Activated CD4-positive, alpha-beta memory T cell treated with anti-CD3 and anti-CD28 coated beads, Interleukin-2, amount 10 ng/mL, durations not matched to agents 7 days and 5 days (primary cell): ENCODE measurements around the gene HSP90AB1. TPM values are rescaled to one million over a fixed set of nuclear protein-coding genes. Genes with fewer than 3 reads are reported as not detected.

Experiments
- CTCF ChIA-PET: fragments of 350-600 bp; sonication (Branson Sonifier 250); formaldehyde crosslinking; loops from one replicate; lab custom pipeline; 2021; ENCODE audit warnings: antibody characterized with exemption, inconsistent platforms; lab: Charles Lee
- POLR2A ChIA-PET: fragments of 350-600 bp; sonication (Branson Sonifier 250); formaldehyde crosslinking; loops from one replicate; lab custom pipeline; 2021; ENCODE audit warnings: antibody characterized with exemption; lab: Charles Lee
- DNase-seq: peaks from one replicate; pipeline ENCODE4 v3.0.0-alpha.2; 2020
- H3K27ac Mint-ChIP-seq: one replicate; pipeline ENCODE4 v1.8.0; 2021; ENCODE audit warnings: mild to moderate bottlenecking, mixed read lengths
- H3K27me3 Mint-ChIP-seq: one replicate; pipeline ENCODE4 v1.8.0; 2021; ENCODE audit warnings: mixed read lengths
- H3K36me3 Mint-ChIP-seq: one replicate; pipeline ENCODE4 v1.8.0; 2021; ENCODE audit warnings: low read depth, mixed read lengths
- H3K4me1 Mint-ChIP-seq: one replicate; pipeline ENCODE4 v1.8.0; 2021; ENCODE audit warnings: mixed read lengths
- H3K4me3 Mint-ChIP-seq: one replicate; pipeline ENCODE4 v1.8.0; 2021; ENCODE audit warnings: mild to moderate bottlenecking, mixed read lengths
- H3K9me3 Mint-ChIP-seq: one replicate; pipeline ENCODE4 v1.8.0; 2021; ENCODE audit warnings: mixed read lengths
- total RNA-seq, 2 experiments: library from RNA; stranded (reverse); gene quantifications; one replicate each; pipeline ENCODE4 v1.2.3, GENCODE V29; 2021

The HSP90AB1 gene
- total RNA-seq, 2 experiments from 2014 or later = 478 to 479 TPM

DNA sequence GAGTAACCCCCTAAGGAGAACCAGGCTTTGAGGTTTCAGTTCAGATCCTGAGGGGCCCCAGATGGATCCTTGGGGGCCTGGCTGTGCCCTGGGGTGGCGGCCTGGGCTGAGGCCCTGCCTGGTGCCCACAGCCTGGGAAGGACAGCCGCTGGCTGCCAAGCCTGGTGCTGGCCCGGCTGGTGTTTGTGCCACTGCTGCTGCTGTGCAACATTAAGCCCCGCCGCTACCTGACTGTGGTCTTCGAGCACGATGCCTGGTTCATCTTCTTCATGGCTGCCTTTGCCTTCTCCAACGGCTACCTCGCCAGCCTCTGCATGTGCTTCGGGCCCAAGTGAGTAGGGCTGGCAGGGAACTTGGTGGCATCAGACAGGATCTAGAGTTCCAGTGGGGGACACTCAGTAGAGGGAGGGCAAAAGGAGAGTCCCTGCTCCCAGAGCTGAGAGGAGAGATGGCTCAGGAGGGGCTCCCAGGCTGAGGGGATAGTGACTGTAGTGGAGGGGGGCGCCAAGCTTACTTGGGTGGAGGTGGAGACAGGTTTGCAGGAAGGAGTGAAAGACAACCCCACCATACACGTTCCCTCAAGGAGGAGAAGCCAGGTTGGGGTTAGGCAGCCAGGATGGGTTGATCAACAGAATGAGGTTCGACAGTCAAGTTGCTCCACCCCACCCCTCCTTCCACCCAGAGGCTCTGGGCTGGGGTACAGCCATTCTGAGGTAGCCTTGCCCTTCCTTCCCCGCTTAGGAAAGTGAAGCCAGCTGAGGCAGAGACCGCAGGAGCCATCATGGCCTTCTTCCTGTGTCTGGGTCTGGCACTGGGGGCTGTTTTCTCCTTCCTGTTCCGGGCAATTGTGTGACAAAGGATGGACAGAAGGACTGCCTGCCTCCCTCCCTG lies 14.0 kb upstream of the HSP90AB1 start:
- POLR2A ChIA-PET = interaction anchor here (3.6 to 5.6 kb wide), 2 partner anchors 7 to 13 kb away, joined by 23 to 48 read pairs; partner anchors contain the start of genes HSP90AB1 and SLC29A1
- H3K36me3 Mint-ChIP-seq = peaks cover 8% of the 10 kb centered on the region
- peak overlapping the region; percentile 2 for H3K27ac Mint-ChIP-seq
- DNase-seq = no peak
- no peaks in the 10 kb centered on the region for H3K9me3 Mint-ChIP-seq
- CTCF ChIA-PET = no interaction called here
- no peaks in the 10 kb centered on the region for H3K27me3 Mint-ChIP-seq
- H3K4me1 Mint-ChIP-seq = peaks cover 21% of the 10 kb centered on the region
- no peak overlapping the region for H3K4me3 Mint-ChIP-seq

DNA sequence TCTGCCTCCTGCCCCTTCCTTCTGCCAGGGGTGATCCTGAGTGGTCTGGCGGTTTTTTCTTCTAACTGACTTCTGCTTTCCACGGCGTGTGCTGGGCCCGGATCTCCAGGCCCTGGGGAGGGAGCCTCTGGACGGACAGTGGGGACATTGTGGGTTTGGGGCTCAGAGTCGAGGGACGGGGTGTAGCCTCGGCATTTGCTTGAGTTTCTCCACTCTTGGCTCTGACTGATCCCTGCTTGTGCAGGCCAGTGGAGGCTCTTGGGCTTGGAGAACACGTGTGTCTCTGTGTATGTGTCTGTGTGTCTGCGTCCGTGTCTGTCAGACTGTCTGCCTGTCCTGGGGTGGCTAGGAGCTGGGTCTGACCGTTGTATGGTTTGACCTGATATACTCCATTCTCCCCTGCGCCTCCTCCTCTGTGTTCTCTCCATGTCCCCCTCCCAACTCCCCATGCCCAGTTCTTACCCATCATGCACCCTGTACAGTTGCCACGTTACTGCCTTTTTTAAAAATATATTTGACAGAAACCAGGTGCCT lies 13.3 kb upstream of the HSP90AB1 start:
- Mint-ChIP-seq H3K36me3 (peaks cover 8% of the 10 kb centered on the region), H3K9me3 (no peaks in the 10 kb centered on the region), H3K4me1 (peaks cover 27% of the 10 kb centered on the region), H3K4me3 (no peak overlapping the region), H3K27me3 (no peaks in the 10 kb centered on the region), H3K27ac (no peak overlapping the region)
- CTCF ChIA-PET = interaction anchor here (0.6 to 3.0 kb wide), 5 partner anchors 9 to 571 kb away, joined by 3 to 26 read pairs (median 5); partner anchors contain the start of genes HSP90AB1, SLC29A1 and SLC35B2
- POLR2A ChIA-PET = interaction anchor here (3.6 to 5.6 kb wide), 2 partner anchors 8 to 13 kb away, joined by 23 to 48 read pairs; partner anchors contain the start of genes HSP90AB1 and SLC29A1
- DNase-seq = no peak

DNA sequence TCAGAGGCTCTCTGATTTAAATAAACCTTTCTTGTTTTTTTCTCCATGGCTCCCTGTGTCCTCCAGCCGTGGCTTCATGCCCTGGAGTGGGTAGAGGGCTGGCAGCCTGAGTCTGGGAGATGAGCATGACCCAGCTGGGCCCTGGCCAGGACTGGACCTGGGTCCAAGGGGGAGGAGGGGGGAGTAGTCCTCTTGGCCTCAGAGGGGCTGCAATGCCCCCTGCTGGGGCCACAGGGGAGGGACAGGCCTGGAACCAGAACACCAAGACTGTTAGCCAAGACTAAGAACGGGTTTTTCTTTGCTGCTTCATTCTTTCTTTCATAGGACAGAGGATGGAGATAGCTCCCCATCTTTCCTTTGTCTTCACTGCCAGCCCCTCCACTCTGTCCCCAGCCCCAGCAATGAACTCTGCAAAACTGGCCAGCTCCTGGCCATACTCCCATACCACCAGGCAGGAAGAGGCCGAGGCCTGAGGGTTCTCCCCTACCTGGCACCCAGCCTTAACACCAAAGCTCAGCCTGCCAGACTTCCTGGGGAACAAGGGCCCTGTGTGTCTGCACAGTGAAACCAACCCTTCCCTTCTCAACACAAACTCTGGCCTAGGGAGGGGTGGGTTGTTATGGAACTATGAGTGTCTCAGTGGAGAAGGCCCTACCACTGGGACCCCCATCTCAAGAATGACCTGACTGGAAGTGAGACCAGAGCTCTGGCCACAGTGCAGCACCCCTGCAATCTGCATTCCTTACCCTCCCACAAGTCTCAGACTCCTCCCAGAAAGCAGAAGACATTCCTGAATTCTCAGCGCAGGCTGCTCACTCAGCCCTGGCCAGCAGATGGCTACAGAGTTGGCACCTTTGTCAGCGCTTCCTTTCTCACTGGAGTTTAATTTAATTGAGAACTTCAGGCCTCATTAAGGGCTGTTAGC lies 12.5 kb upstream of the HSP90AB1 start:
- Mint-ChIP-seq H3K27ac (no peak overlapping the region), H3K4me3 (no peak overlapping the region), H3K4me1 (peaks cover 29% of the 10 kb centered on the region), H3K9me3 (no peaks in the 10 kb centered on the region), H3K36me3 (peaks cover 8% of the 10 kb centered on the region), H3K27me3 (no peaks in the 10 kb centered on the region)
- ChIA-PET POLR2A (interaction anchor here (1.6 to 5.6 kb wide), 3 partner anchors 9 to 17 kb away, joined by 5 to 48 read pairs (median 23); partner anchors contain the start of genes HSP90AB1 and SLC29A1), CTCF (interaction anchor here (0.6 to 3.0 kb wide), 7 partner anchors 10 to 571 kb away, joined by 3 to 26 read pairs (median 5); partner anchors contain the start of genes HSP90AB1, SLC29A1 and SLC35B2)
- DNase-seq = no peak

DNA sequence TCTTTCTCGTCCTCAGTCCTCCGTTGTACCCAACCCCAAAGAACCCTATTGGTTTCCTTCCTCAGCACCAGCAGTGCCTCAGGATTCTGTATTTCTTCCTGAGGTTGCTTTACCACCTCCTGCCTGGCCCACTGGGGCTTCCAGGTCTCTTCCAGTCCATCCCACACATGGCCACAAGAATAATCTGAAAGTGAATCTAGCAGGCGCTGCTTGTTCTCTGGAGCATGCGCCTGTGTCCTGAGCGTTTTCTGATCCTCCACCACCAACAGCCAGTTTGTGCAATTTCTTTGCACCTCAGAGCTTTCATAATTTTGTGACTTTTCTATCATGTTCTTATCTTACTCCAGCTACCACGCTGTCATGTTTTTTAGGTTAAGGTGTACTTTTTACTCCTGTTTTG lies 11.6 kb upstream of the HSP90AB1 start:
- CTCF ChIA-PET = interaction anchor here (0.6 to 3.0 kb wide), 6 partner anchors 11 to 139 kb away, joined by 3 to 26 read pairs (median 7); partner anchors contain the start of genes HSP90AB1, SLC29A1 and SLC35B2
- no peak for DNase-seq
- POLR2A ChIA-PET = interaction anchor here (1.6 to 5.6 kb wide), 3 partner anchors 9 to 16 kb away, joined by 5 to 48 read pairs (median 23); partner anchors contain the start of genes HSP90AB1 and SLC29A1
- Mint-ChIP-seq H3K4me1 (peaks cover 29% of the 10 kb centered on the region), H3K27ac (peak overlapping the region; percentile 48), H3K27me3 (no peaks in the 10 kb centered on the region), H3K36me3 (peaks cover 8% of the 10 kb centered on the region), H3K9me3 (no peaks in the 10 kb centered on the region), H3K4me3 (no peak overlapping the region)

DNA sequence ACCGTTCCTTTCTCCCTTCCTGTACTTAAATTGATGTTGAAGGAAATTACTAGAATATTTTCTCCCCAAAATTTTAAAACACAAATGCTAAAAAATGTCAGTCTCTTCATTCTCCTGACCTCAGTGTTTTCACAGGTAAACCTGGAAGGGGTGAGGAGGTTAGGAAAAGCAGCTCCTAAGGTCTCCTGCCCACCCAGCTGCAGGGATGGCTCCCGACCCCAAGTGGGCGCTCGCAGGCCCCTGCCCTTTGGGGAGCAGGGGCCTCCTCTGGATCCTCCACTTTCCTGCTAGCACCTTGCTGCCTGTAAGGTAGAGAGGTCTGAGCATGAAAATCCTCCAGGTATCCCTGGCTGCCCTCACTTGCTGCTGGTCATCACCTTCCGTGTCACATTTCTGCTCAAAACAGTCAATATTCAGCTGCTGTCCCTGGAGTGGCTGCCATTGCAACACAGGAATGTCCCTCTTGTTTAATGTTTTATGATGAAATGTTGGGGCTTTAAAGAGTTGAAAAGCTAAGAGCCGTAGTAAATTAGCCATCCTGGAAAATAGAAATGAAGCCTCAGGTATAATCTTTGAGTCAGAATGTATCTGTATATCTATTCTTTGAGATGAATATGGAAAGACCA lies 10.9 kb upstream of the HSP90AB1 start:
- ChIA-PET CTCF (interaction anchor here (1.7 to 3.0 kb wide), 5 partner anchors 11 to 63 kb away, joined by 5 to 26 read pairs (median 11); partner anchors contain the start of genes HSP90AB1, SLC29A1 and SLC35B2), POLR2A (interaction anchor here (1.6 to 5.6 kb wide), 3 partner anchors 10 to 16 kb away, joined by 5 to 48 read pairs (median 23); partner anchors contain the start of genes HSP90AB1 and SLC29A1)
- Mint-ChIP-seq H3K9me3 (no peaks in the 10 kb centered on the region), H3K4me3 (no peak overlapping the region), H3K27ac (no peak overlapping the region), H3K4me1 (peaks cover 29% of the 10 kb centered on the region), H3K36me3 (peaks cover 2% of the 10 kb centered on the region), H3K27me3 (no peaks in the 10 kb centered on the region)
- no peak for DNase-seq

DNA sequence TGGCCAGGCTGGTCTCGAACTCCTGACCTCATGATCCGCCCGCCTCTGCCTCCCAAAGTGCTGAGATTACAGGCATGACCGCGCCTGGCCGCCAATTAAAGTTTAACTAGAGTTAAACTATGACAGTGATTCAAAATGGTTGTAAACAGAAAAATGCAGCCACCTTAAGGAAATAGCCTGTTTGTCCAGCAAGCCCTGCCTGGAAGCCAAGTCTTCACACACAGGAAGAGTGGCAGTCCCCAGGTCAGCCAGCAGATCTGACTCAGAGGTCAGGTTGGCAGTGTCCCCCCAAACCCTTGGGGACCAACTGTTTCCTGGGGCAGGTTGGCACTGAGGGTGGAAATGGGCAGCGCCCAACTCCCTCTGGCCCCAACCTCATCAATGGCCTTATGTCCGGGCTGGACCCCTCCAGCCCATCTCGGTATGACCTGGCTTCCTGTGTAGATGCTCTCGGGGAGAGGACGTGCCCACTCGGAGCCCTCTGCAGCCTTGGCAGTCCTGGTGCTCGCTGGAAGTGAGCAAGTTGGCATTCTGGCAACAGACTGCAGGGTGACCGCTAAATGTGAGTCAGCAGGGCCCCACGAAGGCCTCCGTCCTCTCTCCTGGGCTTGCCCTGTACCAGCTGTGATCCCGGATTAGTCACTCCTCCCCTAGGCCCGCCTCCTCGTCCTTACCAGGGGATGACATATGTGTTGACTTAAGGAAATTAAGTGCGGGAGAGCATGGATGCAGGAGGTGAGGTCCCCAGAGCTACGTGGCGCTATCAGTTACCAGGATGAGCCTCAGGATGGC lies 9.7 kb upstream of the HSP90AB1 start:
- peaks cover 29% of the 10 kb centered on the region for H3K4me1 Mint-ChIP-seq
- no peaks in the 10 kb centered on the region for H3K9me3 Mint-ChIP-seq
- ChIA-PET CTCF (interaction anchor here (0.6 to 2.3 kb wide), 15 partner anchors 9 to 1539 kb away, joined by 3 to 27 read pairs (median 5); partner anchors contain the start of genes HSP90AB1, SLC29A1 and SLC35B2), POLR2A (interaction anchor here (0.7 to 5.6 kb wide), 6 partner anchors 9 to 27 kb away, joined by 3 to 48 read pairs (median 4); partner anchors contain the start of genes HSP90AB1 and SLC29A1)
- H3K27ac Mint-ChIP-seq = peak overlapping the region; percentile 89
- no peaks in the 10 kb centered on the region for H3K27me3 Mint-ChIP-seq
- H3K4me3 Mint-ChIP-seq = peak overlapping the region; percentile 81
- peak; percentile 80 for DNase-seq
- no peaks in the 10 kb centered on the region for H3K36me3 Mint-ChIP-seq

DNA sequence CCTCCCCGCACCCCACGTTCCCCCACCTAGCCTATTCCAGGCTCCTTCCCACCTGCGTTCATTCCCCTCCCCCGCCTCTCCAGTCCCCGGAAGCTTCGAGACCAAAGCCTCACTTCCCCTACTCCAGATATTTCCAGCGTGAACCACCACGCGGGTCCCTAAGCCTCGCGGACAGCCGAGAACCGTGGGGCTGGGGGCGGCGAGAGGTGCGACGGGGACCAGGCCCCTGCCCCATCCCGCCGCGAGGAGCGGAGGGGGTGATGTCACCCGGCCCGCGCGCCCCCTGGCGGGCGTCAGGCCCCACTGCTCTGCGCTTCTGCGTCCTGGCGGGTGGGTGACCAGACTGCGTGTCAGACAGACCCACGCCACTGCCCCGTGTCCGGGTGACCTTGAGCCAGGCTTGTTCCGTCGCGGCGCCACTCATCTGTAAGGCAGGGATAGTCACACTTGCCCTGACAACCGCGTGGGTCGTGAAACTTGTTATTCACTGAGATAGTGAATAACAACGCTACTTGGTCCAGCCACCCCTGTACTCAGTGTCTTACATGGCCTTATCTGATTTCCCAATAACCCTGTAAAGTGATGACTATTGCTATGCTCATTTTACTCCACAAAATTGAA lies 9.0 kb upstream of the HSP90AB1 start:
- peak; percentile 84 for DNase-seq
- Mint-ChIP-seq H3K27ac (peak overlapping the region; percentile 89), H3K27me3 (no peaks in the 10 kb centered on the region), H3K4me1 (peaks cover 28% of the 10 kb centered on the region), H3K36me3 (no peaks in the 10 kb centered on the region), H3K9me3 (no peaks in the 10 kb centered on the region), H3K4me3 (peak overlapping the region; percentile 81)
- ChIA-PET POLR2A (interaction anchor here (0.7 to 5.6 kb wide), 5 partner anchors 9 to 27 kb away, joined by 3 to 48 read pairs (median 6); partner anchors contain the start of genes HSP90AB1 and SLC29A1), CTCF (interaction anchor here (0.7 to 2.3 kb wide), 14 partner anchors 9 to 141 kb away, joined by 3 to 27 read pairs (median 5); partner anchors contain the start of genes HSP90AB1, SLC29A1 and SLC35B2)

DNA sequence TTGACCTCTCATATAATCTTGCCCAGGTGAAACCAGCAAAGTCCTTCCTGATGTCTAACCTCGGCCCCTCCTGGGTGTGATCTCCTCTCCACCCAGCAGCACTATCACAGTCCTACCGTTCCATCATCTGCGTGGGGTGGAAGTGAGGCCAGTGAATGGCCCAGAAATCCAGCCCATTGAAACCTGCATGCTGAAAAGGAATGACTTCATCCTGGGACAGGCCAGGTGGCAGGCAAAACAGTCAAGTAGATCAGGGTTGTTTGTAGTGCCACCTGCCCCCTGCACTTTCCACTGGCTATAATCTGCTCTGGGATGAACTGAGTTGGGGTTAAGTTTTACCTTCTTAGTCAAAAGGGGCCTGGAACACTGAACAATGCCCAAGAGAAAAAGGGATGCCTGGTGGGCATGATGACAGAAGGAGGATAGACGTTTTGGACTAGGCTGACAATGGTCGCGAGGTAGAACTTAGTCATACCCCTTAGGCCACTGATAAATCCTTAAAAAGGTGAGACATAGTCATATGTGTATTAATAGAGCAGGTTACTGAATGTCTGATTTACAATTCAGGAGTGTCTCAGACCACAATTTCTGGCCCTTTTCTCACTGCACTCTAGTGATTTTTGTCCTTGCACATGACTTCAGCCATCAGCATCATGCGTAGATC lies 8.1 kb upstream of the HSP90AB1 start:
- H3K27me3 Mint-ChIP-seq = no peaks in the 10 kb centered on the region
- ChIA-PET CTCF (interaction anchor here (0.9 to 2.3 kb wide), 4 partner anchors 14 to 66 kb away, joined by 3 to 27 read pairs (median 8); partner anchors contain the start of gene SLC29A1), POLR2A (interaction anchor here (1.4 to 5.6 kb wide), 3 partner anchors 8 to 13 kb away, joined by 6 to 48 read pairs (median 45); partner anchors contain the start of genes HSP90AB1 and SLC29A1)
- H3K4me3 Mint-ChIP-seq = peak overlapping the region; percentile 81
- no peak for DNase-seq
- H3K9me3 Mint-ChIP-seq = no peaks in the 10 kb centered on the region
- H3K36me3 Mint-ChIP-seq = no peaks in the 10 kb centered on the region
- peaks cover 21% of the 10 kb centered on the region for H3K4me1 Mint-ChIP-seq
- H3K27ac Mint-ChIP-seq = no peak overlapping the region

DNA sequence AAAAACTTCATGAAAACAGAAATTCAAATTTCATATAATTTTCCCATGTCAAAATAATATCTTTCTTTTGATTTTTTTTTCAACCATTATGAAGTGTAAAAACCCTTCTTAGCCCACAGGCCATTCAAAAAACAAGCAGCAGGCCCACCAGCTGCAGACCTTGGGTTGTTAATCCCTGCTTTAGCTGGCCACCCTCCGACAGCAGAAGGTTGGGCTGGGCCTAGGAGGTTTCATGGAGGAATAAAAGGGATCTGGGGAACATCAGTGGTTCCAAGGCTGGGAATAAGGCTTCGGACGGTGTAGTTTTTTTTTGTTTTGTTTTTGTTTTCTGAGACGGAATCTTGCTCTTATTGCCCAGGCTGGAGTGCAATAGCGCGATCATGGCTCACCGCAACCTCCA lies 3.6 kb upstream of the HSP90AB1 start:
- peaks cover 21% of the 10 kb centered on the region for H3K4me1 Mint-ChIP-seq
- H3K9me3 Mint-ChIP-seq = no peaks in the 10 kb centered on the region
- H3K27ac Mint-ChIP-seq = no peak overlapping the region
- DNase-seq = no peak
- H3K36me3 Mint-ChIP-seq = peaks cover 16% of the 10 kb centered on the region
- H3K27me3 Mint-ChIP-seq = no peaks in the 10 kb centered on the region
- POLR2A ChIA-PET = interaction anchor here (6.0 kb wide), 1 partner anchor 12 kb away, joined by 136 read pairs; the partner anchor contains the start of gene SLC35B2
- no peak overlapping the region for H3K4me3 Mint-ChIP-seq
- CTCF ChIA-PET = interaction anchor here (1.5 to 2.1 kb wide), 2 partner anchors 16 to 19 kb away, joined by 3 to 5 read pairs; partner anchors contain the start of gene SLC29A1
